ENCODE results near the gene ADD1.

Gene ADD1

DNA sequence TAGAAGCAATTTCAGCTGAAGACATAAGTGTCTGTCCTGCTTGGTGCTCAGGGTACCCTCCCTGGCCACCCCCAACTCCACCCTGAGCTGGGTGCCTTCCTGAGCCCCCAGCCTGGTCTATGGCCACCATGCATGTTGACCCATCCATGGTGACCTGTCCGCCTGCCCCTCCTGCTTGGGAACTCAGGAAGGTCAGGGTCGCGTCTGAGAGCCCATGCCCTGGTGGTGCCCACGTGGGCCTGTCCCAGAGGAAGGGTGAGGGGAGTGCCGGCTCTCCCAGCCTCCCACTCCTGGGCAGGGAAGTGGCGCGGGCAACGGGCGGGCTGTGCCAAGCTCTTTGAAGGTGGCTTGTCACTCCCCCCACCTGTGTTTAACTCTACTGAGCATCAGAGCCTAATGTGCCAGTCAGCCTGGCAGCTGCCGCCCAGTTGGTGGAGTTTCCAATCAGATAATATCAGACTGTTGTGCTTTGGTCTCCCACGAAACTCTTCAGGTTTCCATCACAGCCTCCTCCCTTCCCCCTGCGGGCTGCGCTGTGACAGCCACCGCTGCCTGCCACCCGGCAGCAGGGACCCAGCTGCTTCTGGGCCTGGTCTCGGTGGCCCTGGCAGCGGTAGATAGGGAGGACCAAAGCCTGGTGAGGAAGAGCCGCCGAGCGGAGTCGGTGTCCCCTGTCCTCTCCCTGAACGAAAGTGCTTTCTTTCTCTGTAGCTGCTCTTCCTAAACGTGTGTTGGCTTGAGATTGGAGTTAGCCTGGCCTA lies 45.9 kb upstream of the ADD1 start:
- TF ChIP-seq, protein P1, sequence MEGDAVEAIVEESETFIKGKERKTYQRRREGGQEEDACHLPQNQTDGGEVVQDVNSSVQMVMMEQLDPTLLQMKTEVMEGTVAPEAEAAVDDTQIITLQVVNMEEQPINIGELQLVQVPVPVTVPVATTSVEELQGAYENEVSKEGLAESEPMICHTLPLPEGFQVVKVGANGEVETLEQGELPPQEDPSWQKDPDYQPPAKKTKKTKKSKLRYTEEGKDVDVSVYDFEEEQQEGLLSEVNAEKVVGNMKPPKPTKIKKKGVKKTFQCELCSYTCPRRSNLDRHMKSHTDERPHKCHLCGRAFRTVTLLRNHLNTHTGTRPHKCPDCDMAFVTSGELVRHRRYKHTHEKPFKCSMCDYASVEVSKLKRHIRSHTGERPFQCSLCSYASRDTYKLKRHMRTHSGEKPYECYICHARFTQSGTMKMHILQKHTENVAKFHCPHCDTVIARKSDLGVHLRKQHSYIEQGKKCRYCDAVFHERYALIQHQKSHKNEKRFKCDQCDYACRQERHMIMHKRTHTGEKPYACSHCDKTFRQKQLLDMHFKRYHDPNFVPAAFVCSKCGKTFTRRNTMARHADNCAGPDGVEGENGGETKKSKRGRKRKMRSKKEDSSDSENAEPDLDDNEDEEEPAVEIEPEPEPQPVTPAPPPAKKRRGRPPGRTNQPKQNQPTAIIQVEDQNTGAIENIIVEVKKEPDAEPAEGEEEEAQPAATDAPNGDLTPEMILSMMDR (IDR thresholded peaks at IDR 0.05; ENCODE audit: low read length, missing control alignments) = no peak
- DNase-seq (ENCODE audit: low read depth) = no peak
- no peak overlapping the region for H3K4me3 ChIP-seq (replicated peaks; ENCODE audit: low read depth, low read length)

DNA sequence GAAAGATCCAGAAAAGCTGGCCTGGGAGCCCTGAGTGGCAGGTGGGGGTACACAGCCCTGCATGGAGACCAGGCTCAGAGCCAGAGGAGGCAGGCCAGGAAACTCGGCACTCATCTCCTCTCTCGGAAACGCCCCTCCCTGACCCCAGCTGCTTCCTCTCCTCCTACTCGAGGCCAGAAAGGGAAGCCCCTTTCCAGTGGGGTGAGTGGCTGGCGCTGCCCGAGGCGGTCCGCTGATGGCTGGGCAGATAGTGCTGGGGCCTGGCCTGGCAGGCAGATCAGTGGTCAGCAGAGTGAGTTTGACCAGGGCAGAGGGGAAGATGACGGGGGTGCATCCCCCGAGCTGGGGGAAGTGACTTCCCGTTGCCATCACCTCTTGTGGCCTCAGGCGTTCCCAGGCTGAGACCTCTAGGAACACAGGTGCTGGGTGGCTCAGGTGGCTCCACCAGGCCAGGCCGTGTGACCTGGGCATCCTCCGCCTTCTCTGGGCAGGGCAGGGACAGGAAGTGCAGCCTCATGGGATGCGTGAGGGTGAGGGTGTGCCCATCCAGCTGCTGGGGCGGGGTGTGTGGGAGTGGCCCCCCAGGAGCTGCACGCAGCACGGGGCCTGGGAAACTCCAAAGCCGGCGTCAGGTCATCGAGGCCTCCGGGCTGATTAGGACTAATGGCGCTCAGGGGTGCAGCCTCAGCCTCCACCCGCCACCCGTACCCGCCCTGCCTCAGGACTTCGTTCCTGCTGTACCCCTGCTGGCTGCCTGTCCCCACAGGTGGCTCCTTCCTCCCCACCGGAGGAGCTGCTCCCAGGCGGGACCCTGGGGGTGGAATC lies 45.0 kb upstream of the ADD1 start:
- peak; percentile 60 for DNase-seq (ENCODE audit: low read depth)
- TF ChIP-seq, protein P1 (IDR thresholded peaks at IDR 0.05; ENCODE audit: low read length, missing control alignments) = no peak
- H3K4me3 ChIP-seq (replicated peaks; ENCODE audit: low read depth, low read length) = no peak overlapping the region

DNA sequence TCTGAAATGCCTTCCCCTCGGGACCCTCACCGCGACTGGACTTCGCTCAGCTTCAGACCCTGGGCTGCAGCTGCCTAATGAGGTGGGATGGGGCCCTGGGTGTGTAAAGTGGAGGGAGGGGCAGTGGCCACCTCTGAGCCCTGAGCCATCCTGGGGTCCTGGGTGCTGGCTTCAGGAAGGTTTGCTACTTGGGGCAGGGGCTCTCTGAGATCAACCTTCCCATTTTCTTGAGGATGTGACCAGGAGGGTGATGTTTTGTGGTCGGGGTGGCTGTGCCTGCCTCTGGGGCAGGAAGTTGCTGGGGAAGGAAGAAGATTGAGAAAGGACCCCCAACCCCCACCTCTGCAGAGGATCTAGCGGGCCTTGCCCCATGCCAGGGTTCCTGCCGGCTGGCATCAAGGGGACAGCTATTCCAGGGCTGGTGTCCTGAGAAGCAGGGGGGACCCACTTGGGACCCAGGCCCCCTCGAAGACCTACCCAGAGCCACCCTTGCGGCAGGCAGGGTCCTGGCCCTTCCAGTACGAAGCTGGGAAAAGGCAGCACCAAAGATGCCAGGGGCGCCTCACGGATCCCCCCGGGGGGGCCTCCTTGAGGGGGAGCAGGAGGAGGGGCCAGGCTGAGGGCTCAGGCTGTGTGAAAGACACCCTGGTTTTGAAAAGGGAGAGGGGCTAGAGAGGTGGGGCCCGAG lies 44.3 kb upstream of the ADD1 start:
- DNase-seq (ENCODE audit: low read depth) = no peak
- no peak overlapping the region for H3K4me3 ChIP-seq (replicated peaks; ENCODE audit: low read depth, low read length)
- TF ChIP-seq, protein P1 (IDR thresholded peaks at IDR 0.05; ENCODE audit: low read length, missing control alignments) = no peak

DNA sequence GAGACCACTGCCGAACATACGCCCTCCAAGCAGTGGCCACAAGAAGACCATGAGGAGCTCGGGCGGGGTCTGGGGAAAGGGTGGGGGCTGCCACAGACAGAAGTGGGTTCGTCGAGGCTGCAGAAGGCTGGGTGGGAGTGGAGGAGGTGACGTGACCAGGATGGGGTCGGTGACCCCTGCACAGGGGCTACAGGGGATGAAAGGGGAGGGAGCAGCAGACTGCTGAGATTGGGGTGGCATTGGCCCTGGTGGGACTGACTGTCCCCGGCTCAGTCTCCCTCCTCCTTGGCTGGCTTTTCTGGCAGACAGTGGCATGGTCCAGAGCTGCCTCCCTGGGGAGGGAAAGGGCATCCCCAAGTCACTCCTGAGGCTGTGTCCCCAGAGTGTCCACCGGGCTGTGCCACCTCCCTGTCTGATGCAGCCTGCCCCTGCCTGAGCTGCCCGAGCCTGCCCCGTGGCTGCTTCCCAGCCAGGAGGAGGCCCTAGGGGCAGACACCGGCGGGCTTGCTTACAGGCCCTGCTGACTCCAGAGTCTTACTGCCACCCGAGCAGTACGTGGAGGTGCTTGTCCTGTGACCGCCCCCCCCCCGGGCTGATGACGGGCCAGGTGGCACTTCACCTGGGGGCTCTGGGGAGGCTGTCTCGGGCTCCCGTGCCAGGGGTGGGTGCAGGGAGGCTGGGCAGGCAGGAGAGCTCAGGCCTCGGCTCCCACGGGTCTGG lies 43.5 kb upstream of the ADD1 start:
- H3K4me3 ChIP-seq (replicated peaks; ENCODE audit: low read depth, low read length) = no peak overlapping the region
- TF ChIP-seq, protein P1 (IDR thresholded peaks at IDR 0.05; ENCODE audit: low read length, missing control alignments) = no peak
- no peak for DNase-seq (ENCODE audit: low read depth)

DNA sequence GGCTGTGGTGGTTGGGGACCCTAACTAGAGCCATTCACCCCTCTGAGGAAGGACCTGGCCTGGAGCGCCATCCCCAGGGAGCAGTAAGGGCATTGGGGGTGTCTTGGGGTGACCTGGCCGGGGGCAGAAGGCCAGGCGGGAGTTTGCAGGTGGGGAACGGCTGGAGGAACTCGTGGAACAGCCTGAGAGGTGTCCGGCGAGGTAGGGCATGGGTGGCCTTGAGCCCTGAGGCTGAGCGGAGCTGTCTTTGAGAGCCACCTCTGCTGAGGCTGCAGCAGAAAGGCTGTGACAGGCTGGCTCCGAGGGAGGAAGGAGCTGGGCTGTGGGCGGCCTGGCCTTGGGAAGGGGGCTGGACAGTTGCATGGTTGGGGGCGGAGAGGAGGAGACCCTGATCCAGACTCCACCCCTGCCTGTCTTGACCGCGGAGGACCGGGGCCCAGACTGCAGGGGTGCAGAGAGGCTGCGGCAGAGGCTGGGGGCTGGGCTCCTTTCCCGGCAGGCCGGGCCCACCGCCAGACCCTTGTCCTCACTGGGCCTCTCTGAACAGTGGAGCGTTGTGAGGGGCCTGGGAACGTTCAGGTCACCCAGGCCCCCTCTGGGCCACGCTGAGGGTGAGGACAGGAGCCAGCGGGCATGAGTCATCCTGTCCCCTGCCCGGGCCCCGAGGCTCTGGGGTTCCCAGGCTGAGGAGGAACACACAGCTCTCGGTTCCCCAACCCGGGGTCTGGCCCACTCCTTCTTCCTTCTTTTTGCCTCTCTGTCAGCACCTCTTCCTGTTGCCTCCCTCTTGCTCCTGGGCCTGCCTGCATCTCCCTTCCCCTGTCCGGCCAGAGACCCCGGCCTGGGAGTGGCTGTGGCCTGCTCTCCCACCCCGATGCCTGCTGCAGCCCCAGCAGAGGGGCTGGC lies 42.7 kb upstream of the ADD1 start:
- TF ChIP-seq, protein P1 (IDR thresholded peaks at IDR 0.05; ENCODE audit: low read length, missing control alignments) = no peak
- peak; percentile 86 for DNase-seq (ENCODE audit: low read depth)
- no peak overlapping the region for H3K4me3 ChIP-seq (replicated peaks; ENCODE audit: low read depth, low read length)

Measured in fibroblast of pulmonary artery (primary cell).